HCT116 (cell line): Measurements from ENCODE around the gene KCNB1. TPM values are rescaled to one million over a fixed set of nuclear protein-coding genes. Genes with fewer than 3 reads are reported as not detected.

Experiments used
- ATAC-seq: fragments of 200-7000 bp; cut with Tn5 transposase; 2 replicates; pipeline ENCODE4 v1.9.1; 2020; ENCODE audit warnings: mild to moderate bottlenecking, moderate library complexity
- BruUV-seq: library from RNA; stranded (reverse); fragments of 400-500 nt; replicated peaks from 2 replicates; lab custom pipeline; 2021; lab: Mats Ljungman, UMichigan
- CTCF ChIA-PET: fragments of 300-600 bp; sonication (Branson Sonifier 250); formaldehyde crosslinking; loops from one replicate; lab custom pipeline; 2021; ENCODE audit warnings: antibody characterized with exemption; lab: Charles Lee
- POLR2A ChIA-PET: fragments of 300-600, 350-600 bp; sonication (Branson Sonifier 250); formaldehyde crosslinking; loops from one replicate; lab custom pipeline; 2021; ENCODE audit warnings: antibody characterized with exemption; lab: Charles Lee
- RAD21 ChIA-PET, 2 experiments: fragments of 300-600 bp; sonication (Branson Sonifier 250); formaldehyde crosslinking; loops; one replicate each; lab custom pipeline; 2023; ENCODE audit warnings: low total read pairs in 2 of 2; ENCODE audit not compliant: uncharacterized antibody in 2 of 2, unreplicated experiment in 2 of 2, low non-redundant PET in 1 of 2; lab: Charles Lee
- DNase-seq: peaks from one replicate; pipeline ENCODE4 v3.0.0-alpha.2; 2010; ENCODE audit warnings: low read depth, low spot score
- H2AFZ ChIP-seq: fragments of 200-600 bp; shearing (Covaris generic), sonication (generic); 2 replicates; pipeline ENCODE4 v1.6.1; 2017; ENCODE audit warnings: low read depth, mixed run types, mixed read lengths, antibody characterized with exemption, low read length; ENCODE audit not compliant: poor library complexity, severe bottlenecking
- H3K27ac ChIP-seq: 2 replicates; pipeline ENCODE4 v1.5.1; 2012; ENCODE audit warnings: low read depth, low read length
- H3K27me3 ChIP-seq: fragments of 200-600 bp; sonication (generic); 2 replicates; pipeline ENCODE4 v1.6.1; 2016; ENCODE audit warnings: mixed run types, low read length, mixed read lengths; ENCODE audit not compliant: insufficient read depth
- H3K36me3 ChIP-seq, 2 experiments: fragments of 200-500 bp in 1 of 2; fragments of 200-600 bp in 1 of 2; sonication (Bioruptor generic) in 1 of 2; sonication (generic) in 1 of 2; 2 replicates each; pipeline versions ENCODE4 v1.5.1 to v1.6.1; 2014 to 2016; ENCODE audit warnings: low read length in 2 of 2, inconsistent platforms in 1 of 2, mixed read lengths in 1 of 2, mixed run types in 1 of 2; ENCODE audit not compliant: insufficient read depth in 2 of 2, control insufficient read depth in 1 of 2
- H3K4me1 ChIP-seq, 2 experiments: fragments of 200-600 bp in 1 of 2; sonication (generic) in 1 of 2; 2 replicates each; pipeline versions ENCODE4 v1.5.1 to v1.6.1; 2012 to 2017; ENCODE audit warnings: low read length in 2 of 2, inconsistent platforms in 1 of 2, mild to moderate bottlenecking in 1 of 2, mixed read lengths in 1 of 2, mixed run types in 1 of 2, moderate library complexity in 1 of 2; ENCODE audit not compliant: insufficient read depth in 2 of 2, control insufficient read depth in 1 of 2
- H3K4me2 ChIP-seq: fragments of 200-600 bp; sonication (generic); 2 replicates; pipeline ENCODE4 v1.6.1; 2017; ENCODE audit warnings: mixed run types, low read length, mixed read lengths
- H3K4me3 ChIP-seq, 2 experiments: fragments of 200-600 bp in 1 of 2; sonication (generic) in 1 of 2; replicated peaks in 1 of 2; 2 replicates each; pipeline ENCODE4 v1.5.1; 2011 to 2016; ENCODE audit warnings: low read length in 2 of 2, control low read depth in 1 of 2, low read depth in 1 of 2, mild to moderate bottlenecking in 1 of 2, mixed read lengths in 1 of 2, mixed run types in 1 of 2
- H3K79me2 ChIP-seq: fragments of 200-600 bp; sonication (generic); 2 replicates; pipeline ENCODE4 v1.6.1; 2017; ENCODE audit warnings: mild to moderate bottlenecking, mixed run types, low read length, moderate library complexity, mixed read lengths; ENCODE audit not compliant: insufficient read depth
- H3K9ac ChIP-seq: fragments of 200-600 bp; sonication (generic); 2 replicates; pipeline ENCODE4 v1.6.1; 2016; ENCODE audit warnings: low read length, mixed read lengths
- H3K9me2 ChIP-seq: fragments of 200-600 bp; sonication (generic), shearing (Covaris generic); 2 replicates; pipeline ENCODE4 v1.6.1; 2017; ENCODE audit warnings: mixed run types, mild to moderate bottlenecking, moderate library complexity; ENCODE audit not compliant: insufficient read depth
- H3K9me3 ChIP-seq, 2 experiments: fragments of 200-500 bp in 1 of 2; fragments of 200-600 bp in 1 of 2; sonication (Bioruptor generic) in 1 of 2; sonication (generic) in 1 of 2; 2 replicates each; pipeline ENCODE4 v1.6.1; 2014 to 2017; ENCODE audit warnings: low read length in 2 of 2, mixed read lengths in 2 of 2, inconsistent platforms in 1 of 2, low read depth in 1 of 2, mild to moderate bottlenecking in 1 of 2, mixed run types in 1 of 2, moderate library complexity in 1 of 2; ENCODE audit not compliant: control insufficient read depth in 1 of 2, insufficient read depth in 1 of 2
- H4K20me1 ChIP-seq: fragments of 200-600 bp; sonication (generic), shearing (Covaris generic); 2 replicates; pipeline ENCODE4 v1.6.1; 2017; ENCODE audit warnings: mixed run types, mild to moderate bottlenecking, moderate library complexity; ENCODE audit not compliant: insufficient read depth
- CBX3 ChIP-seq: IDR thresholded peaks from 2 replicates; pipeline ENCODE4 v1.6.1; 2012; ENCODE audit warnings: low read depth
- CEBPB ChIP-seq: IDR thresholded peaks from 2 replicates; pipeline ENCODE4 v1.6.1; 2012; ENCODE audit warnings: low read depth
- EGR1 ChIP-seq: IDR thresholded peaks from 2 replicates; pipeline ENCODE4 v1.6.1; 2012; ENCODE audit warnings: low read depth
- ELF1 ChIP-seq: IDR thresholded peaks from 2 replicates; pipeline ENCODE4 v1.6.1; 2012; ENCODE audit warnings: low read depth, borderline replicate concordance
- EZH2 ChIP-seq: fragments of 200-600 bp; sonication (generic); IDR thresholded peaks from 2 replicates; pipeline ENCODE4 v1.6.1; 2017; ENCODE audit warnings: antibody characterized with exemption, mixed run types
- FOSL1 ChIP-seq: IDR thresholded peaks from 2 replicates; pipeline ENCODE4 v1.6.1; 2012; ENCODE audit warnings: low read depth
- POLR2AphosphoS5 ChIP-seq: IDR thresholded peaks from 2 replicates; pipeline ENCODE4 v1.6.1; 2011; ENCODE audit warnings: mild to moderate bottlenecking, low read depth, low read length, moderate library complexity
- SIN3A ChIP-seq: IDR thresholded peaks from 2 replicates; pipeline ENCODE4 v1.6.1; 2012; ENCODE audit warnings: low read depth
- SRF ChIP-seq: IDR thresholded peaks from 2 replicates; pipeline ENCODE4 v1.6.1; 2012; ENCODE audit warnings: low read depth
- YY1 ChIP-seq: IDR thresholded peaks from 2 replicates; pipeline ENCODE4 v1.6.1; 2011; ENCODE audit warnings: low read length, low read depth, moderate library complexity, mild to moderate bottlenecking; ENCODE audit not compliant: insufficient replicate concordance; ENCODE audit errors: extremely low read depth
- ZFX ChIP-seq: fragments of 450-650 bp; IDR thresholded peaks from 2 replicates; pipeline ENCODE4 v1.6.1; 2017
- intact Hi-C: fragments of 100-400 bp; cut with micrococcal nuclease; formaldehyde crosslinking; loops from 2 replicates; pipeline ENCODE4 v1.10.0; 2022
- total RNA-seq: library from RNA; stranded (reverse); gene quantifications from one replicate; pipeline ENCODE4 v1.2.1, GENCODE V29; 2021; ENCODE audit not compliant: unreplicated experiment
- TF ChIP-seq, protein P1 (sequence below): IDR thresholded peaks from 2 replicates; pipeline ENCODE4 v1.6.1; 2012
- TF ChIP-seq, protein P2 (sequence below): IDR thresholded peaks from 2 replicates; pipeline ENCODE4 v1.6.1; 2012

Gene KCNB1
- total RNA-seq, 1 experiment from 2014 or later: 0.79 TPM

DNA sequence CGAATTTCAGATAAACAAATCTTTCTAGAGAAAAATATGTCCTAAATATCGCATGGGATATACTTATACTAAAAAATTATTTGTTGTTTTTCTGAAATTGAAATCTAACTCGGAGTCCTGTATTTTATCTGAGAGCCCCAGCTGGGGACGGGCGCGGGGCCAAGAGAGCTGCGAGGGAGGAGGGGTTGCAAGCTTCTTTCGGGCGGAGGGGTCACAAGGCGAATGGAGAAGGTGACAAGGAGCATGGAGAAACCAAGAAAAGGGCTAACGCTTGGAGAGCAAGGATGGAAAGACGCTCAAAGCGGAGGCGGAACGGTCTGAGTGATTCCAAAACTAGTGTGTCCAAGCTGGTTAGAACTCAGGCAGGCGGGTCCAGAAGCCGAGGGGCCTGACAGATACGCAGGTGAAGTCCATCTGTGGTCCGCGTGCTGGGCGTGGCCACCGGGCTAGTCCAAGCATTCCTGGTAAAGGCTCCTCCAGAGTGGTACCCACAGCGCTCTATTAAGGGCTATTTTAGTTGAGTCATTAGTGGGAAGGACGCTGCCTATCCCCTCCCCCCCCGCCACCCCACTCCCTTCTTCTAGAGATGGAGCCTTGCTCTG, 163.2 kb downstream of the KCNB1 start:
- ATAC-seq: no peak
- no TSS peak for BruUV-seq
- H3K4me3 ChIP-seq: no peak overlapping the region

GRCh38 chr20:49318430-49319207, 163.8 kb downstream of the KCNB1 start:
- Histone ChIP-seq H3K9me3 (no peaks in the 10 kb centered on the region), H3K27ac (no peak overlapping the region), H3K79me2 (no peaks in the 10 kb centered on the region), H3K4me3 (no peak overlapping the region), H3K4me1 (peaks cover 0 to 2% of the 10 kb centered on the region in 2 experiments; a peak in 3 of 4 replicates), H2AFZ (no peak overlapping the region), H4K20me1 (no peaks in the 10 kb centered on the region), H3K9ac (no peak overlapping the region), H3K36me3 (no peaks in the 10 kb centered on the region), H3K4me2 (no peak overlapping the region), H3K27me3 (peaks cover 7% of the 10 kb centered on the region; the same call in 1 of the 2 replicates), H3K9me2 (no peaks in the 10 kb centered on the region)
- no TSS peak for BruUV-seq
- intact Hi-C loops: no loop called here
- ChIA-PET RAD21 (no interaction called here), POLR2A (no interaction called here), CTCF (interaction anchor here (3.0 kb wide), 1 partner anchor 72 kb away, joined by 26 read pairs; no protein-coding TSS in a partner anchor)
- ATAC-seq: no peak
- TF ChIP-seq CEBPB: no peak
- TF ChIP-seq, protein P1, sequence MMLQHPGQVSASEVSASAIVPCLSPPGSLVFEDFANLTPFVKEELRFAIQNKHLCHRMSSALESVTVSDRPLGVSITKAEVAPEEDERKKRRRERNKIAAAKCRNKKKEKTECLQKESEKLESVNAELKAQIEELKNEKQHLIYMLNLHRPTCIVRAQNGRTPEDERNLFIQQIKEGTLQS: no peak
- no peak for TF ChIP-seq SIN3A
- TF ChIP-seq POLR2AphosphoS5: no peak
- TF ChIP-seq FOSL1: no peak
- TF ChIP-seq ZFX: no peak
- no peak for DNase-seq

More for the DNA sequence above, 163.2 kb downstream of the KCNB1 start:
- no peaks in the 10 kb centered on the region for H3K9me2 ChIP-seq
- intact Hi-C loops: no loop called here
- no peak overlapping the region for H3K9ac ChIP-seq
- no peak for DNase-seq
- POLR2A ChIA-PET: no interaction called here
- no peak overlapping the region for H2AFZ ChIP-seq
- H3K4me2 ChIP-seq: no peak overlapping the region
- peaks cover 7% of the 10 kb centered on the region; the same call in 1 of the 2 replicates for H3K27me3 ChIP-seq
- no peaks in the 10 kb centered on the region for H4K20me1 ChIP-seq
- no peaks in the 10 kb centered on the region for H3K36me3 ChIP-seq
- no peak for TF ChIP-seq YY1
- no peak for TF ChIP-seq SIN3A
- TF ChIP-seq SRF: no peak
- TF ChIP-seq, protein P2, sequence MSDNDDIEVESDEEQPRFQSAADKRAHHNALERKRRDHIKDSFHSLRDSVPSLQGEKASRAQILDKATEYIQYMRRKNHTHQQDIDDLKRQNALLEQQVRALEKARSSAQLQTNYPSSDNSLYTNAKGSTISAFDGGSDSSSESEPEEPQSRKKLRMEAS: no peak
- TF ChIP-seq POLR2AphosphoS5: no peak
- no peak for TF ChIP-seq CBX3
- no peak for TF ChIP-seq ELF1
- no peak for TF ChIP-seq EGR1
- no peak for TF ChIP-seq EZH2
- CTCF ChIA-PET: interaction anchor here (3.0 kb wide), 1 partner anchor 73 kb away, joined by 26 read pairs; no protein-coding TSS in a partner anchor
- H3K4me1 ChIP-seq: peaks cover 2 to 8% of the 10 kb centered on the region in 2 experiments; a peak in 3 of 4 replicates
- no peak overlapping the region for H3K27ac ChIP-seq
- H3K79me2 ChIP-seq: no peaks in the 10 kb centered on the region
- RAD21 ChIA-PET: no interaction called here
- H3K9me3 ChIP-seq: no peaks in the 10 kb centered on the region
